GM12801 (cell line): ENCODE data around the gene B3GAT1.

Source experiments
- TF ChIP-seq, protein P1 (sequence below): IDR thresholded peaks from one replicate; pipeline ENCODE4 v1.5.1; 2011; ENCODE audit warnings: control low read depth; ENCODE audit not compliant: insufficient read length; ENCODE audit errors: extremely low read depth

Gene B3GAT1

GRCh38 chr11:134330611-134331353 is 81.3 kb downstream of the B3GAT1 start:
- TF ChIP-seq, protein P1, sequence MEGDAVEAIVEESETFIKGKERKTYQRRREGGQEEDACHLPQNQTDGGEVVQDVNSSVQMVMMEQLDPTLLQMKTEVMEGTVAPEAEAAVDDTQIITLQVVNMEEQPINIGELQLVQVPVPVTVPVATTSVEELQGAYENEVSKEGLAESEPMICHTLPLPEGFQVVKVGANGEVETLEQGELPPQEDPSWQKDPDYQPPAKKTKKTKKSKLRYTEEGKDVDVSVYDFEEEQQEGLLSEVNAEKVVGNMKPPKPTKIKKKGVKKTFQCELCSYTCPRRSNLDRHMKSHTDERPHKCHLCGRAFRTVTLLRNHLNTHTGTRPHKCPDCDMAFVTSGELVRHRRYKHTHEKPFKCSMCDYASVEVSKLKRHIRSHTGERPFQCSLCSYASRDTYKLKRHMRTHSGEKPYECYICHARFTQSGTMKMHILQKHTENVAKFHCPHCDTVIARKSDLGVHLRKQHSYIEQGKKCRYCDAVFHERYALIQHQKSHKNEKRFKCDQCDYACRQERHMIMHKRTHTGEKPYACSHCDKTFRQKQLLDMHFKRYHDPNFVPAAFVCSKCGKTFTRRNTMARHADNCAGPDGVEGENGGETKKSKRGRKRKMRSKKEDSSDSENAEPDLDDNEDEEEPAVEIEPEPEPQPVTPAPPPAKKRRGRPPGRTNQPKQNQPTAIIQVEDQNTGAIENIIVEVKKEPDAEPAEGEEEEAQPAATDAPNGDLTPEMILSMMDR, result no peak
